Smooth muscle cell (in vitro differentiated cells): Measurements from ENCODE around the gene CEMIP2. TPM values are rescaled to one million over a fixed set of nuclear protein-coding genes. Genes with fewer than 3 reads are reported as not detected.
A peak's percentile ranks its signal among the peaks of the same experiment; 100 is the strongest.
"Not testable (repeated sequence)": the region's sequence is repeated elsewhere in the genome, so short reads cannot be mapped to it uniquely, and the experiment has no call there.

Experiments
- DNase-seq: peaks from one replicate; lab custom pipeline; 2025; ENCODE audit not compliant: unreplicated experiment; lab: John Stamatoyannopoulos, UW
- H2AFZ ChIP-seq: fragments of 200-600 bp; sonication (generic); 2 replicates; pipeline ENCODE4 v1.6.0; 2016; ENCODE audit warnings: antibody characterized with exemption, low read depth, mild to moderate bottlenecking
- H3F3A ChIP-seq: fragments of 200-600 bp; sonication (generic); 2 replicates; pipeline ENCODE4 v1.6.0; 2017; ENCODE audit warnings: antibody characterized with exemption, low read depth
- H3K27ac ChIP-seq: fragments of 200-600 bp; sonication (generic); 2 replicates; pipeline ENCODE4 v1.5.1; 2016; ENCODE audit warnings: low read depth, mild to moderate bottlenecking
- H3K27me3 ChIP-seq: fragments of 200-600 bp; sonication (generic); 2 replicates; pipeline ENCODE4 v1.6.1; 2016; ENCODE audit warnings: low read depth, mild to moderate bottlenecking
- H3K36me3 ChIP-seq: fragments of 200-600 bp; sonication (generic); 2 replicates; pipeline ENCODE4 v1.5.1; 2016; ENCODE audit warnings: low read depth
- H3K4me1 ChIP-seq: fragments of 200-600 bp; sonication (generic); 2 replicates; pipeline ENCODE4 v1.5.1; 2016; ENCODE audit warnings: low read depth
- H3K4me2 ChIP-seq: fragments of 200-600 bp; sonication (generic); 2 replicates; pipeline ENCODE4 v1.6.0; 2016; ENCODE audit warnings: mild to moderate bottlenecking
- H3K4me3 ChIP-seq: fragments of 200-600 bp; sonication (generic); 2 replicates; pipeline ENCODE4 v1.5.1; 2016; ENCODE audit warnings: mild to moderate bottlenecking
- H3K79me2 ChIP-seq: fragments of 200-600 bp; sonication (generic); 2 replicates; pipeline ENCODE4 v1.6.0; 2016; ENCODE audit warnings: low read depth, mild to moderate bottlenecking
- H3K9ac ChIP-seq: fragments of 200-600 bp; sonication (generic); 2 replicates; pipeline ENCODE4 v1.6.0; 2016; ENCODE audit warnings: low read depth
- H3K9me3 ChIP-seq: fragments of 200-600 bp; sonication (generic); replicated peaks from 2 replicates; pipeline ENCODE4 v1.5.1; 2016; ENCODE audit warnings: low read depth
- H4K20me1 ChIP-seq: fragments of 200-600 bp; sonication (generic); 2 replicates; pipeline ENCODE4 v1.6.0; 2016; ENCODE audit warnings: low read depth
- CTCF ChIP-seq: fragments of 200-600 bp; sonication (generic); IDR thresholded peaks from 2 replicates; pipeline ENCODE4 v1.5.1; 2017; ENCODE audit warnings: borderline replicate concordance, mild to moderate bottlenecking, antibody characterized with exemption; ENCODE audit not compliant: insufficient read depth, poor library complexity, severe bottlenecking
- WGBS: methylation state at CpG from one replicate; pipeline ENCODE4 v1.1.7; 2016; ENCODE audit warnings: low lambda C conversion rate; 5-methylcytosine and 5-hydroxymethylcytosine counted together
- polyA plus RNA-seq: library from polyadenylated mRNA; unstranded; fragments of >200 nt; fragmentation: Nextera tagmentation; extraction: Ambion mirVana; gene quantifications from 2 replicates; pipeline ENCODE4 v1.2.1, GENCODE V29; 2016
- total RNA-seq: library from RNA; depleted of rRNA; stranded (reverse); fragments of >200 nt; gene quantifications from 2 replicates; pipeline ENCODE4 v1.2.3, GENCODE V29; 2014

Gene CEMIP2
- total and polyA plus RNA-seq, 2 experiments from 2014 or later: 46.1 to 103 TPM

GRCh38 chr9:71697882-71698281 is 70.4 kb downstream of the CEMIP2 start:
- Histone ChIP-seq H2AFZ (no peak overlapping the region), H3K27me3 (no peaks in the 10 kb centered on the region), H3K4me2 (no peak overlapping the region), H3K27ac (no peak overlapping the region), H3K79me2 (peaks cover 8% of the 10 kb centered on the region), H3K36me3 (peaks cover 34% of the 10 kb centered on the region), H3K4me3 (no peak overlapping the region), H3F3A (no peaks in the 10 kb centered on the region), H4K20me1 (peaks cover 1% of the 10 kb centered on the region), H3K9me3 (no peaks in the 10 kb centered on the region), H3K9ac (no peak overlapping the region), H3K4me1 (no peaks in the 10 kb centered on the region)
- DNase-seq: no peak
- TF ChIP-seq CTCF: no peak
- 98% methylated on average over 4 of the region's 4 CpGs for WGBS

- Histone ChIP-seq H3K27ac (no peak overlapping the region), H4K20me1 (peaks cover 10% of the 10 kb centered on the region), H3K9ac (no peak overlapping the region), H3K36me3 (peaks cover 22% of the 10 kb centered on the region), H3K4me1 (no peaks in the 10 kb centered on the region), H2AFZ (no peak overlapping the region), H3K79me2 (no peaks in the 10 kb centered on the region), H3K4me2 (no peak overlapping the region), H3K4me3 (no peak overlapping the region), H3K9me3 (no peaks in the 10 kb centered on the region), H3K27me3 (no peaks in the 10 kb centered on the region), H3F3A (no peaks in the 10 kb centered on the region)
- WGBS: 97% methylated on average over 4 of the region's 4 CpGs
- DNase-seq: no peak
- no peak for TF ChIP-seq CTCF
Measured at GRCh38 chr9:71694332-71694731, 74.0 kb downstream of the CEMIP2 start.

GRCh38 chr9:71693607-71694006 is 74.7 kb downstream of the CEMIP2 start:
- no peak for TF ChIP-seq CTCF
- WGBS: 96% methylated on average over 3 of the region's 3 CpGs
- no peaks in the 10 kb centered on the region for H3K4me1 ChIP-seq
- no peak for DNase-seq
- H3K9ac ChIP-seq: no peak overlapping the region
- no peak overlapping the region for H2AFZ ChIP-seq
- H3K79me2 ChIP-seq: peaks cover 3% of the 10 kb centered on the region
- peaks cover 22% of the 10 kb centered on the region for H3K36me3 ChIP-seq
- no peak overlapping the region for H3K27ac ChIP-seq
- H3K4me3 ChIP-seq: no peak overlapping the region
- no peak overlapping the region for H3K4me2 ChIP-seq
- no peaks in the 10 kb centered on the region for H3K9me3 ChIP-seq
- no peaks in the 10 kb centered on the region for H3F3A ChIP-seq
- H3K27me3 ChIP-seq: no peaks in the 10 kb centered on the region
- H4K20me1 ChIP-seq: peaks cover 10% of the 10 kb centered on the region

- no peak overlapping the region for H3K9ac ChIP-seq
- no peak overlapping the region for H3K4me3 ChIP-seq
- no peaks in the 10 kb centered on the region for H3F3A ChIP-seq
- WGBS: 85% methylated on average over 1 of the region's 1 CpG
- H3K79me2 ChIP-seq: peaks cover 4% of the 10 kb centered on the region
- H2AFZ ChIP-seq: no peak overlapping the region
- peaks cover 21% of the 10 kb centered on the region for H3K36me3 ChIP-seq
- no peaks in the 10 kb centered on the region for H3K27me3 ChIP-seq
- no peak overlapping the region for H3K4me2 ChIP-seq
- no peaks in the 10 kb centered on the region for H3K9me3 ChIP-seq
- no peaks in the 10 kb centered on the region for H3K4me1 ChIP-seq
- no peak for TF ChIP-seq CTCF
- H4K20me1 ChIP-seq: peaks cover 10% of the 10 kb centered on the region
- no peak overlapping the region for H3K27ac ChIP-seq
- DNase-seq: no peak
Measured at GRCh38 chr9:71692337-71692736, 76.0 kb downstream of the CEMIP2 start.

GRCh38 chr9:71691576-71691975 is 76.7 kb downstream of the CEMIP2 start:
- H2AFZ ChIP-seq, H3K9me3 ChIP-seq, H3K79me2 ChIP-seq, H3K9ac ChIP-seq, H3K27me3 ChIP-seq, H3F3A ChIP-seq, H3K4me2 ChIP-seq, DNase-seq, H3K4me3 ChIP-seq, H3K4me1 ChIP-seq: not testable (repeated sequence)
- Histone ChIP-seq H3K27ac (peak overlapping the region; percentile 47), H3K36me3 (peaks cover 21% of the 10 kb centered on the region), H4K20me1 (peaks cover 10% of the 10 kb centered on the region)
